ENCODE measurements around the gene DYNC1LI2. TPM values are rescaled to one million over a fixed set of nuclear protein-coding genes. Genes with fewer than 3 reads are reported as not detected.
"Not testable (repeated sequence)": the region's sequence is repeated elsewhere in the genome, so short reads cannot be mapped to it uniquely, and the experiment has no call there.

The DYNC1LI2 gene
- total RNA-seq, 1 donor from 2014 or later = 84.4 TPM

DNA sequence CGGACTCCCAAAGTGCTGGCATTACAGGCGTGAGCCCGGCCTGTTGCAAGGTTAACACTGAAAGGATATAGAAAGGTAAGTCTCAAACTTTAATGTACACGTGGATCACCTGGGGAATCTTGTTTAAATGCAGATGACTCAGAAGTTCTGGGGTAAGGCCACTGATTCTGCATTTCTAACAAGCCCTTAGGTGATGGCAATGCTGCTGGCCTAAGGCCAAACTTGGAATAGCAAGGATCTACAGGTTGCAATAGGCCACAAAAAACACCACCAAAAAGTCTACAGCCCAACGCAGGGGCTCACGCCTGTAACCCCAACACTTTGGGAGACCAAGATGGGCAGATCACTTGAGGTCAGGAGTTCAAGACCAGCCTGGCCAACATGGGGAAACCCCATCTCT lies 59.1 kb downstream of the DYNC1LI2 start:
- Mint-ChIP-seq H3K36me3 (ENCODE audit: low read depth) (no peaks in the 10 kb centered on the region), H3K27me3 (peaks cover 37% of the 10 kb centered on the region), H3K4me1 (peaks cover 14% of the 10 kb centered on the region), H3K9me3 (no peaks in the 10 kb centered on the region), H3K27ac (no peak overlapping the region), H3K4me3 (no peak overlapping the region)
- ChIA-PET POLR2A (no interaction called here), CTCF (interaction anchor here (0.6 kb wide), 1 partner anchor 85 kb away, joined by 3 read pairs; no protein-coding TSS in a partner anchor)
- DNase-seq (no peak), ATAC-seq (ENCODE audit: low read depth) (no peak)
- intact Hi-C loops (cut with micrococcal nuclease) = no loop called here
- TF ChIP-seq, protein P1, sequence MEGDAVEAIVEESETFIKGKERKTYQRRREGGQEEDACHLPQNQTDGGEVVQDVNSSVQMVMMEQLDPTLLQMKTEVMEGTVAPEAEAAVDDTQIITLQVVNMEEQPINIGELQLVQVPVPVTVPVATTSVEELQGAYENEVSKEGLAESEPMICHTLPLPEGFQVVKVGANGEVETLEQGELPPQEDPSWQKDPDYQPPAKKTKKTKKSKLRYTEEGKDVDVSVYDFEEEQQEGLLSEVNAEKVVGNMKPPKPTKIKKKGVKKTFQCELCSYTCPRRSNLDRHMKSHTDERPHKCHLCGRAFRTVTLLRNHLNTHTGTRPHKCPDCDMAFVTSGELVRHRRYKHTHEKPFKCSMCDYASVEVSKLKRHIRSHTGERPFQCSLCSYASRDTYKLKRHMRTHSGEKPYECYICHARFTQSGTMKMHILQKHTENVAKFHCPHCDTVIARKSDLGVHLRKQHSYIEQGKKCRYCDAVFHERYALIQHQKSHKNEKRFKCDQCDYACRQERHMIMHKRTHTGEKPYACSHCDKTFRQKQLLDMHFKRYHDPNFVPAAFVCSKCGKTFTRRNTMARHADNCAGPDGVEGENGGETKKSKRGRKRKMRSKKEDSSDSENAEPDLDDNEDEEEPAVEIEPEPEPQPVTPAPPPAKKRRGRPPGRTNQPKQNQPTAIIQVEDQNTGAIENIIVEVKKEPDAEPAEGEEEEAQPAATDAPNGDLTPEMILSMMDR (IDR thresholded peaks at IDR 0.05) = no peak

- Mint-ChIP-seq H3K36me3 (ENCODE audit: low read depth) (no peaks in the 10 kb centered on the region), H3K4me1 (peaks cover 8% of the 10 kb centered on the region), H3K27ac (no peak overlapping the region), H3K27me3 (peaks cover 37% of the 10 kb centered on the region), H3K4me3 (no peak overlapping the region), H3K9me3 (no peaks in the 10 kb centered on the region)
- TF ChIP-seq, protein P1 (IDR thresholded peaks at IDR 0.05) = no peak
- DNase-seq (no peak), ATAC-seq (ENCODE audit: low read depth) (no peak)
- intact Hi-C loops (cut with micrococcal nuclease) = no loop called here
- ChIA-PET POLR2A (no interaction called here), CTCF (no interaction called here)
Observed at GRCh38 chr16:66691234-66691633, 60.2 kb downstream of the DYNC1LI2 start.

DNA sequence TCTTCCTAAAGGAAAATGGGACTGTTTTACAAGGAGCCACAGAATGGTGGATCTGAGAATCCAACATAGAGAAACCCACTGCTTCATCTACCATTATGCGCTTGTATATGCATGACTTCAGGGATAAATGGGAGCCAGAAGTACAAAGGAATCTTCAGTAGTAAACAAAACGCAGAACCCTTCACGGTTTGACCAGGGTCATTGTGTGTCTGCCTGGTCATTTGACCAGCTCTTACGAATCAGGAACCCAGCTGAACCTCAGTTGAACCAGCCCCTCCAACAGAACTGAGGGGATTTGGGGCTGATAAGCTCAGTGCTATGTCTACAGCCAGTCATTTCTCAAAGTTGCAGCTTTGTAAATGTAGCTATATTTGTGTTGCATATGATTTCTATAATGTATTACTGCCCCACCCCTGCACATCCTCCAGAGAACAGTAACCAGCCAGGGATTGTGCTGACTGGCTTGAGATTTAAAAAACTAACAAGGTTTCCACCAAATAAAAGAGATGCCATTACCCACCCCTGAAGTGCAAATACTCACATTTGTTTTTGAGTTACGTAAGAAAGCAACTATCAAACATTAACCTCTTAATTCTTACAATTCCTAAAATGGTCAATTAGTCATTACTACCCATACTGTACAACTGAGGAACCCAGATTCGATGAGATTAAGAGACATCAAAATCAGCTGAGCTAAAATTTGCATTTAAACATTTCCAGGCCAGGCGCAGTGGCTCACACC lies 61.1 kb downstream of the DYNC1LI2 start:
- Mint-ChIP-seq H3K4me1 (peaks cover 2% of the 10 kb centered on the region), H3K36me3 (ENCODE audit: low read depth) (no peaks in the 10 kb centered on the region), H3K9me3 (no peaks in the 10 kb centered on the region), H3K27me3 (peaks cover 37% of the 10 kb centered on the region), H3K4me3 (no peak overlapping the region), H3K27ac (no peak overlapping the region)
- DNase-seq = no peak
- TF ChIP-seq, protein P1 (IDR thresholded peaks at IDR 0.05) = no peak
- intact Hi-C loops (cut with micrococcal nuclease) = no loop called here
- CTCF ChIA-PET = no interaction called here
- POLR2A ChIA-PET = no interaction called here
- no peak for ATAC-seq (ENCODE audit: low read depth)

DNA sequence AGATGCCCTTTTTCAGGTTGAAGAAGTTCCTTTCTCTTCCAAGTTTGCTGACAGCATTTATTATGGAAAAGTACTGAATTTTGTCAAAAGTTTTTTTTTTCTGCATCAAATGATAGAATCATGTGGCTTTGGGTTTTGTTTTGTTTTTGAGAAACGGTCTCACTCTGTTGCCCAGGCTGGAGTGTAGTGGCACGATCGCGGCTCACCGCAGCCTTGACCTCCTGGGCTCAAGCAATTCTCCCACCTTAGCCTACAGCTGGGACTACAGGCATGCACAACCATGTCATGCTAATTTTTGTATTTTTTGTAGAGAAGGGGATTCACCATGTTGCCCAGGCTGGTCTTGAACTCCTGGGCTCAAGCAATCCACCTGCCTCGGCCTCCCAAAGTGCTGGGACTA lies 62.1 kb downstream of the DYNC1LI2 start:
- H3K27me3 Mint-ChIP-seq = peaks cover 32% of the 10 kb centered on the region
- H3K36me3 Mint-ChIP-seq (ENCODE audit: low read depth) = no peaks in the 10 kb centered on the region
- no peaks in the 10 kb centered on the region for H3K9me3 Mint-ChIP-seq
- H3K4me3 Mint-ChIP-seq = no peak overlapping the region
- intact Hi-C loops (cut with micrococcal nuclease) = no loop called here
- H3K27ac Mint-ChIP-seq = no peak overlapping the region
- H3K4me1 Mint-ChIP-seq = no peaks in the 10 kb centered on the region
- ATAC-seq (ENCODE audit: low read depth) (no peak), DNase-seq (no peak)
- TF ChIP-seq, protein P1 (IDR thresholded peaks at IDR 0.05) = no peak
- ChIA-PET POLR2A (interaction anchor here (0.5 kb wide), 1 partner anchor 90 kb away, joined by 3 read pairs; no protein-coding TSS in a partner anchor), CTCF (no interaction called here)

DNA sequence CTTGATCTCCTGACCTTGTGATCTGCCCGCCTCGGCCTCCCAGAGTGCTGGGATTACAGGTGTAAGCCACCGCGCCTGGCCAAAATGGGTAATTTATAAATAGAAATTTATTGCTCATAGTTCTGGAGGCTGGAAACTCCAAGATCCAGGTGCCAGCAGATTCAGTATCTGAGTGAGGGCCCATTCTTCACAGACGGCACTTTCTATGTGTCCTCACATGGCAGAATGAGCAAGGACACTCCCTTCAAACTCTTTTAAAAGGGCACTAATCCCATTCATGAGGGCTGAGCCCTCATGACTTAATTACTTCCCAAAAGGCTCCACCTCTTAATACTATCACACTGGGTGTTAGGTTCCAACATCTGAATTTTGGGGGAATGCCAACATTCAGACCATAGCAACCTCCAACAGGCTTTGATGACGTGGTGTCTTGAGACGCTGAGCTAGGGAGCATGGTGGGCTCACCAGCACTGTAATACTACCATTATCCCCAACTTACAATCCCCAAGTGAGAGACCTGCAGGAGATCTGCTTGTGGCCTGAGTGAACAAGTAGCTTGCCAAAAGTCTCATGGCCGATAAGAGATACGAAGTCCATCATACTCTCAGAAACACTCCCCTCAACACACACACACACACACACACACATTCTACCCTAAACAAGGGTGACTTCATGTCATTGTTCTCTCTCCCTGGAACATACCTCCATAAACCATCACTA lies 63.3 kb downstream of the DYNC1LI2 start:
- peaks cover 25% of the 10 kb centered on the region for H3K27me3 Mint-ChIP-seq
- ATAC-seq (ENCODE audit: low read depth) = no peak
- no peak overlapping the region for H3K4me3 Mint-ChIP-seq
- no peaks in the 10 kb centered on the region for H3K9me3 Mint-ChIP-seq
- H3K4me1 Mint-ChIP-seq = no peaks in the 10 kb centered on the region
- DNase-seq = no peak
- CTCF ChIA-PET = no interaction called here
- intact Hi-C loops (cut with micrococcal nuclease) = no loop called here
- H3K27ac Mint-ChIP-seq = no peak overlapping the region
- TF ChIP-seq, protein P1 (IDR thresholded peaks at IDR 0.05) = no peak
- POLR2A ChIA-PET = no interaction called here
- no peaks in the 10 kb centered on the region for H3K36me3 Mint-ChIP-seq (ENCODE audit: low read depth)

DNA sequence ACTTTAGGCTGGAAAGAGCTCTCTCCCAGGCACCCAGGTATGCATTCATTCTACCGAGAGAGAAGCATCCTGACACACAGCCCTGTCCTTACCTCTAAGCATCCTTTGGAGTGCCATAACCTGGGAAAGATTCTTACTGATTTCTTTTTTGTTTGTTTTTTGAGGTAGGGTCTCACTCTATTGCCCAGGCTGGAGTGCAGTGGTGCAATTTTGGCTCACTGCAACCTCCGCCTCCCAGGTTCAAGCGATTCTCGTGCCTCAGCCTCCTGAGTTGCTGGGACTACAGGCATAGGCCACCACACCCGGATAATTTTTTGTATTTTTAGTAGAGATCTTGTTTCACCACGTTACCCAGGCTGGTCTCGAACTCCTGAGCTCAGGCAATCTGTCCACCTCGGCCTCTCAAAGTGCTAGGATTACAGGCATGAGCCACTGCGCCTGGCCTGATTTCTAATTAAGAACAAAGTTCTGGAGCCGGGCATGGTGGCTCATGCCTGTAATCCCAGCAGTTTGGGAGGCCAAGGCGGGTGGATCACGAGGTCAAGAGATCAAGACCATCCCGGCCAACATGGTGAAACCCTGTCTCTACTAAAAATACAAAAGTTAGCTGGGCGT lies 65.8 kb downstream of the DYNC1LI2 start:
- H3K9me3 Mint-ChIP-seq; ATAC-seq (ENCODE audit: low read depth); DNase-seq; intact Hi-C loops (cut with micrococcal nuclease); H3K27ac Mint-ChIP-seq; CTCF ChIA-PET; POLR2A ChIA-PET; H3K4me1 Mint-ChIP-seq; H3K4me3 Mint-ChIP-seq; H3K36me3 Mint-ChIP-seq (ENCODE audit: low read depth): not testable (repeated sequence)
- H3K27me3 Mint-ChIP-seq = peaks cover 17% of the 10 kb centered on the region

Data from activated B cell treated with CpG ODN at 0.5 μM for 24 hours (primary cell).